ENCODE measurements around the gene DERA.

DNA sequence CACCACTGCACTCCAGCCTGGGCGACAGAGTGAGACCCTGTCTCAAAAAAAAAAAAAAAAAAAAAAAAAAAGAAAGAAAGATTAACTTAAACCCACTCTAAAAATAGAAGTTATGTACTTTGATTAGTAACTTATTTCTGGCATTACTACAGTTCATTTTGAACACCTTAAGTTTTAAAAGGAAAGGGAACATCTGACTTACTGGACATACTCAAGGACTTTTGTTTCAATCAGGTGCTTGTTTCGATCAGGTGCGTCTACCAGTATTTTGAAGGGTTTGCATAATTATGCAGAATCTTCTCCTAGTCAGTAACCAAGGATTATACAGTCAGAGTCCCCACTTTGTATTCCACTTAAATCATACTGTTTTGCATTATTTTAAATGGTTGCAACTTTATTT lies 105.6 kb downstream of the DERA start:
- TF ChIP-seq SIRT6 (IDR thresholded peaks at IDR 0.05; ENCODE audit: low read length) (no peak), POLR2A (IDR thresholded peaks at IDR 0.05; ENCODE audit: control extremely low read depth in 1 of 2, low read depth in 2 of 2, low read length in 2 of 2) (no peak), SIN3A (conservative IDR thresholded peaks at IDR 0.05 in 1 of 2, IDR thresholded peaks at IDR 0.05 in 1 of 2; ENCODE audit: low read depth in 1 of 2, low read length in 2 of 2) (no peak), TAF1 (IDR thresholded peaks at IDR 0.05; ENCODE audit: low read depth, low read length) (no peak), SRF (IDR thresholded peaks at IDR 0.05; ENCODE audit: low read depth, low read length) (no peak), PHF8 (conservative IDR thresholded peaks at IDR 0.05; ENCODE audit: low read depth, low read length) (no peak), EZH2 (IDR thresholded peaks at IDR 0.05; ENCODE audit: low read depth, low read length, severe bottlenecking) (no peak), YY1 (IDR thresholded peaks at IDR 0.05; ENCODE audit: low read depth, low read length) (no peak), JUND (IDR thresholded peaks at IDR 0.05; ENCODE audit: low read length) (no peak), RAD21 (IDR thresholded peaks at IDR 0.05 in 1 of 2, conservative IDR thresholded peaks at IDR 0.05 in 1 of 2; ENCODE audit: low read depth in 2 of 2, low read length in 2 of 2) (no peak)
- TF ChIP-seq, protein P1, sequence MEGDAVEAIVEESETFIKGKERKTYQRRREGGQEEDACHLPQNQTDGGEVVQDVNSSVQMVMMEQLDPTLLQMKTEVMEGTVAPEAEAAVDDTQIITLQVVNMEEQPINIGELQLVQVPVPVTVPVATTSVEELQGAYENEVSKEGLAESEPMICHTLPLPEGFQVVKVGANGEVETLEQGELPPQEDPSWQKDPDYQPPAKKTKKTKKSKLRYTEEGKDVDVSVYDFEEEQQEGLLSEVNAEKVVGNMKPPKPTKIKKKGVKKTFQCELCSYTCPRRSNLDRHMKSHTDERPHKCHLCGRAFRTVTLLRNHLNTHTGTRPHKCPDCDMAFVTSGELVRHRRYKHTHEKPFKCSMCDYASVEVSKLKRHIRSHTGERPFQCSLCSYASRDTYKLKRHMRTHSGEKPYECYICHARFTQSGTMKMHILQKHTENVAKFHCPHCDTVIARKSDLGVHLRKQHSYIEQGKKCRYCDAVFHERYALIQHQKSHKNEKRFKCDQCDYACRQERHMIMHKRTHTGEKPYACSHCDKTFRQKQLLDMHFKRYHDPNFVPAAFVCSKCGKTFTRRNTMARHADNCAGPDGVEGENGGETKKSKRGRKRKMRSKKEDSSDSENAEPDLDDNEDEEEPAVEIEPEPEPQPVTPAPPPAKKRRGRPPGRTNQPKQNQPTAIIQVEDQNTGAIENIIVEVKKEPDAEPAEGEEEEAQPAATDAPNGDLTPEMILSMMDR (IDR thresholded peaks at IDR 0.05; ENCODE audit: control extremely low read depth in 1 of 3, insufficient read depth in 1 of 3, low read depth in 1 of 3, low read length in 3 of 3) = no peak
